ENCODE results near the gene GRB7.
A peak's percentile ranks its signal among the peaks of the same experiment; 100 is the strongest.

Gene GRB7

DNA sequence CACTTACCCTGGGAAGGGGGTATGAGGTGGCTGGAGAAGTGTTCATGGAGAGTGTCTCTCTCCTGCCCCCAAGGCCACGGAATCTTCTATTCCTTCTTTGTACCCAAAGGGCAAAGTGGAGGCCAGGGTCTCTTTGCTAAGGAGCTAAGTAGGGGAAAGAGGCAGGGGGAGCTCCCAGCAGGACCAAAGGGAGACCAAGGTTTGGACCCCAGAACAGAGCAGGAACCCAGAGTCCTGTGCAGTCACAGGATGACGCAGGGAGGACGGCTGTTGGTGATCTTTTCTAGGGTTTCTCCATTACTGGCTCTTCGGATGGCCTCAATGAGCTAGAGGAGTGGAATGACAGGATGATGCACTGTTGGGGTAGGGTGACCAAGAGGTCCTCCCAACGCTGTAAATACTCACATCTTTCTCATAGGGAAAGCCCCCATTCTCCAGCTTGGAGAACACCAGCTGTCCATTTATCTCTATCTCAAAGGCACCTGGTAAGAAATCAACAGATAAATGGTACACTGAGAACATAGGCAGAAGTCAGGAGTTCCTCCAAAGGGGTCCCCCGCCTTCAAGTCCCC, 8.4 kb upstream of the GRB7 start:
- no peak for DNase-seq (ENCODE audit: extremely low read depth, low read depth)
- TF ChIP-seq CTCF (IDR thresholded peaks at IDR 0.05; ENCODE audit: low read depth, low read length) = no peak

GRCh38 chr17:39730095-39730921, 7.4 kb upstream of the GRB7 start, which contains the start of gene MIEN1:
Gene MIEN1 (minus strand): TSS chr17:39730532. CDS start chr17:39730495, 37 bp downstream.
- DNase-seq (ENCODE audit: extremely low read depth, low read depth) = peak; percentile 47
- peak; percentile 72 for TF ChIP-seq CTCF (IDR thresholded peaks at IDR 0.05; ENCODE audit: low read depth, low read length)

GRCh38 chr17:39732586-39732985, 5.2 kb upstream of the GRB7 start:
- DNase-seq (ENCODE audit: extremely low read depth, low read depth) = no peak
- TF ChIP-seq CTCF (IDR thresholded peaks at IDR 0.05; ENCODE audit: low read depth, low read length) = no peak

- no peak for DNase-seq (ENCODE audit: extremely low read depth, low read depth)
- no peak for TF ChIP-seq CTCF (IDR thresholded peaks at IDR 0.05; ENCODE audit: low read depth, low read length)
Measured at GRCh38 chr17:39735882-39736281, 1.9 kb upstream of the GRB7 start.

DNA sequence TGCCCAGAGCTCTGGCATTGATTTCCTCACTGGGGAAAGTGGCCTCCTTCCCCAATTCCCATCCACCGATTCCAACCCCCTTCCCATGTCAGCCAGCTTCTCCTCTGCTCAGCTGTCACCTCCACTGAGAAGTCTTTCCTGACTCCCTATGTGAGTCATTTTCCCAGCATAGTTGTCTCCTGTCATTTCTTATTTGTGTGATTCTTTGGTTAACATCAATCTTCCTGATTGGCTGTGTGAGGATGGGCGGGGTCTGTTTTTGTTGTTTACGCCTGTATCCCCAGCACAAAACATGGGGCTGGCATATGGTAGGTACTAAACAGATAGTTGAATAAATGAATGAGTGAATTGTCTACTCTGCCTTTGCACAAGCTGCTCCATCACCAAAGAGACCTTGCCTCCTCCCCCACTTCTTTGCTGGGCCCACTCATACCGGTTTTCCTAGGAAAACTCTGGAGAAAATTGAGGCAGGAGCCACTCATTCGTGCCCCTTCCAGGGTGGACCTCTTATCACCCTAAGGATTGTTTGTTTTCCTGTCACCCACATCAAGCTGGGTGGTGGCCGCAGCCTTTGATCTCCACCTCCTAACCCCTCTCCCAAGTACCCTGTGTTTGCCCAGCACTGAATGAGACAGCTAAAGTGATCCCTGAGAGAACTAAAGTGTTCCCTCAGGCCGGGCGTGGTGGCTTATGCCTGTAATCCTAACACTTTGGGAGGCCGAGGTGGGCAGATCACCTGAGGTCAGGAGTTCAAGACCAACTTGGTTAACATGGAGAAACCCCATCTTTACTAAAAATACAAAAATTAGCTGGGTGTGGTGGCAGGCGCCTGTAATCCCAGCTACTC, 1.2 kb upstream of the GRB7 start:
- DNase-seq (ENCODE audit: extremely low read depth, low read depth) = no peak
- TF ChIP-seq CTCF (IDR thresholded peaks at IDR 0.05; ENCODE audit: low read depth, low read length) = no peak

- no peak for DNase-seq (ENCODE audit: extremely low read depth, low read depth)
- TF ChIP-seq CTCF (IDR thresholded peaks at IDR 0.05; ENCODE audit: low read depth, low read length) = no peak
Measured at GRCh38 chr17:39737206-39737759, 455 bp upstream of the GRB7 start.

All from AG09319 (cell line).